Activated CD8-positive, alpha-beta memory T cell treated with anti-CD3 and anti-CD28 coated beads, Interleukin-2, amount 10 ng/mL, durations not matched to agents 7 days and 5 days (primary cell): Measurements from ENCODE around the gene PANX2. TPM values are rescaled to one million over a fixed set of nuclear protein-coding genes. Genes with fewer than 3 reads are reported as not detected.
"Not testable (repeated sequence)": the region's sequence is repeated elsewhere in the genome, so short reads cannot be mapped to it uniquely, and the experiment has no call there.

ENCODE experiments used
- ATAC-seq: fragments of 150-1000 bp; cut with Tn5 transposase; one replicate; pipeline ENCODE4 v1.10.0; 2021; ENCODE audit warnings: moderate library complexity
- CTCF ChIA-PET: fragments of 350-600 bp; sonication (Branson Sonifier 250); formaldehyde crosslinking; loops from one replicate; lab custom pipeline; 2021; ENCODE audit warnings: antibody characterized with exemption; lab: Charles Lee
- DNase-seq: peaks from one replicate; pipeline ENCODE4 v3.0.0-alpha.2; 2020
- H3K27ac Mint-ChIP-seq: one replicate; pipeline ENCODE4 v1.8.0; 2021; ENCODE audit warnings: mild to moderate bottlenecking, mixed read lengths
- H3K27me3 Mint-ChIP-seq: one replicate; pipeline ENCODE4 v1.8.0; 2021; ENCODE audit warnings: mixed read lengths
- H3K36me3 Mint-ChIP-seq: one replicate; pipeline ENCODE4 v1.8.0; 2021; ENCODE audit warnings: mild to moderate bottlenecking, mixed read lengths
- H3K4me1 Mint-ChIP-seq: one replicate; pipeline ENCODE4 v1.8.0; 2021; ENCODE audit warnings: mixed read lengths
- H3K4me3 Mint-ChIP-seq: one replicate; pipeline ENCODE4 v1.8.0; 2021; ENCODE audit warnings: mild to moderate bottlenecking, moderate library complexity, mixed read lengths
- H3K9me3 Mint-ChIP-seq: one replicate; pipeline ENCODE4 v1.8.0; 2022; ENCODE audit warnings: low read depth, mixed read lengths
- total RNA-seq, 2 experiments: library from RNA; stranded (reverse); gene quantifications; one replicate each; pipeline ENCODE4 v1.2.3, GENCODE V29; 2021

The PANX2 gene
- total RNA-seq, 2 experiments from 2014 or later, result 1.3 to 1.8 TPM

GRCh38 chr22:50151571-50152537, 18.7 kb upstream of the PANX2 start:
- ATAC-seq (no peak), DNase-seq (no peak)
- no peak overlapping the region for H3K27ac Mint-ChIP-seq
- H3K27me3 Mint-ChIP-seq, result peaks cover 5% of the 10 kb centered on the region
- CTCF ChIA-PET, result interaction anchor here (4.2 to 5.4 kb wide), 2 partner anchors 55 to 61 kb away, joined by 41 to 45 read pairs; no protein-coding TSS in a partner anchor
- H3K9me3 Mint-ChIP-seq, result no peaks in the 10 kb centered on the region
- H3K4me1 Mint-ChIP-seq, result peaks cover 7% of the 10 kb centered on the region
- no peaks in the 10 kb centered on the region for H3K36me3 Mint-ChIP-seq
- H3K4me3 Mint-ChIP-seq, result no peak overlapping the region

- Mint-ChIP-seq H3K36me3 (no peaks in the 10 kb centered on the region), H3K4me3 (no peak overlapping the region), H3K27me3 (peaks cover 18% of the 10 kb centered on the region), H3K9me3 (no peaks in the 10 kb centered on the region), H3K4me1 (peaks cover 6% of the 10 kb centered on the region), H3K27ac (no peak overlapping the region)
- CTCF ChIA-PET, result no interaction called here
- ATAC-seq (no peak), DNase-seq (no peak)
Observed at GRCh38 chr22:50153056-50153755, 17.3 kb upstream of the PANX2 start.

DNA sequence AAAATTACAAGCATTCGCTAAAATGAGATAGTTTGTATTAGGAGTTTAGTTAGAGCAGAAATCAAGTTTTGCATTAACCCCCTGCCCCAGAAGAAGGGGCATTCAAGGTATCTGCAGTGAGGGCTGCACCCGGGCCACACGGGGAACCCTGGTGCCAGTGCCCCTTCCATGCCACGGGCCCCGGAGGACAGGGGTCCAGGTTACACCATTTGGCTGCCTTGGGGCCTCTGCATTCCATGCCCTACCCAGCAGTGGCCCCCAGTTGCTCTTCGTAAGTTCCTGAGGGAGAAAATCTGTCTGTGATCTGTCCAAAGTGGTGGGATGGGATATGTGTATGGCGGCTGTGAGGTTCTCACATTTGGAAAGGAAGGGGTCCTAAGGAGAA, 16.8 kb upstream of the PANX2 start:
- no peaks in the 10 kb centered on the region for H3K9me3 Mint-ChIP-seq
- H3K4me1 Mint-ChIP-seq, result peaks cover 6% of the 10 kb centered on the region
- DNase-seq (no peak), ATAC-seq (no peak)
- H3K36me3 Mint-ChIP-seq, result no peaks in the 10 kb centered on the region
- CTCF ChIA-PET, result interaction anchor here (1.1 kb wide), 1 partner anchor 188 kb away, joined by 3 read pairs; no protein-coding TSS in a partner anchor
- peaks cover 23% of the 10 kb centered on the region for H3K27me3 Mint-ChIP-seq
- H3K27ac Mint-ChIP-seq, result no peak overlapping the region
- H3K4me3 Mint-ChIP-seq, result no peak overlapping the region

- H3K36me3 Mint-ChIP-seq, result no peaks in the 10 kb centered on the region
- CTCF ChIA-PET, result interaction anchor here (0.6 to 1.3 kb wide), 4 partner anchors 9 to 79 kb away, joined by 3 to 6 read pairs (median 4); partner anchors contain the start of gene MLC1
- no peaks in the 10 kb centered on the region for H3K4me1 Mint-ChIP-seq
- H3K27ac Mint-ChIP-seq, result no peak overlapping the region
- ATAC-seq (no peak), DNase-seq (no peak)
- peaks cover 31% of the 10 kb centered on the region for H3K27me3 Mint-ChIP-seq
- H3K4me3 Mint-ChIP-seq, result no peak overlapping the region
- no peaks in the 10 kb centered on the region for H3K9me3 Mint-ChIP-seq
Observed at GRCh38 chr22:50157709-50158375, 12.7 kb upstream of the PANX2 start.

- no peaks in the 10 kb centered on the region for H3K9me3 Mint-ChIP-seq
Observed at GRCh38 chr22:50160947-50161346, 9.6 kb upstream of the PANX2 start.

GRCh38 chr22:50161508-50162390, 8.8 kb upstream of the PANX2 start:
- no peak overlapping the region for H3K4me3 Mint-ChIP-seq
- H3K9me3 Mint-ChIP-seq, result no peaks in the 10 kb centered on the region
- DNase-seq (no peak), ATAC-seq (no peak)
- H3K4me1 Mint-ChIP-seq, result no peaks in the 10 kb centered on the region
- H3K27ac Mint-ChIP-seq, result no peak overlapping the region
- peaks cover 32% of the 10 kb centered on the region for H3K27me3 Mint-ChIP-seq
- no peaks in the 10 kb centered on the region for H3K36me3 Mint-ChIP-seq
- CTCF ChIA-PET, result no interaction called here

More at GRCh38 chr22:50160947-50161346, 9.6 kb upstream of the PANX2 start:
- Mint-ChIP-seq H3K27ac (no peak overlapping the region), H3K4me3 (no peak overlapping the region), H3K36me3 (no peaks in the 10 kb centered on the region), H3K4me1 (no peaks in the 10 kb centered on the region), H3K27me3 (peaks cover 32% of the 10 kb centered on the region)
- ATAC-seq (no peak), DNase-seq (no peak)
- CTCF ChIA-PET, result no interaction called here

DNA sequence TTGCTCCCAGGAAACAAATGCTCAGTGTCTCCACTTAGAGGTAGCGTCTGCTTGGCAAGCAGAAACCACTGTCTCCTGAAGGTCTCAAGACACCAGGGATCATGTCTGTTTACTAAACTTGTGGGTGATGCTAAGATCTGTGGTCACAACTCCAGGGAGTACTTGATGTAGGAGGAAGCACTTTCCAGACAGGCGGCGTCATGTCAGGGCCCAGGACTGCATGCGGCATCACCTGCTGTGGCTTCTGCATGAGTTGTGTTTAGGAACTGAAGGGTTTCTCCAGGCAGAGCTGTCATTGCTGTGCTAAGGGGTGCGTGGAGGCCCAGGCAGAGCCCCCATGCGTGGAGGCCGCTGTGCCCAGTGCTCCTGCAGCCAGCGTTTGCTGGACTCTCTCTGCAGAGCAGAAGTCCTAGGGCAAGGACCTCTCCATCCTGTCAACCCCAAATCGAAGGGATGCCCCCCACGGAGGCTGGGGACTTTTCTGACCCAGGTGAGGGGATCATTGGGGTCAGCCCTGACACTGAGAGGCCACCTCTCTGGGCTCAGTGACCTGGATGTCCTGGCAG, 8.1 kb upstream of the PANX2 start:
- CTCF ChIA-PET, result no interaction called here
- H3K27me3 Mint-ChIP-seq, result peaks cover 26% of the 10 kb centered on the region
- no peaks in the 10 kb centered on the region for H3K9me3 Mint-ChIP-seq
- ATAC-seq, result no peak
- H3K36me3 Mint-ChIP-seq, result no peaks in the 10 kb centered on the region
- no peak overlapping the region for H3K4me3 Mint-ChIP-seq
- H3K4me1 Mint-ChIP-seq, result no peaks in the 10 kb centered on the region
- DNase-seq, result no peak
- no peak overlapping the region for H3K27ac Mint-ChIP-seq

DNA sequence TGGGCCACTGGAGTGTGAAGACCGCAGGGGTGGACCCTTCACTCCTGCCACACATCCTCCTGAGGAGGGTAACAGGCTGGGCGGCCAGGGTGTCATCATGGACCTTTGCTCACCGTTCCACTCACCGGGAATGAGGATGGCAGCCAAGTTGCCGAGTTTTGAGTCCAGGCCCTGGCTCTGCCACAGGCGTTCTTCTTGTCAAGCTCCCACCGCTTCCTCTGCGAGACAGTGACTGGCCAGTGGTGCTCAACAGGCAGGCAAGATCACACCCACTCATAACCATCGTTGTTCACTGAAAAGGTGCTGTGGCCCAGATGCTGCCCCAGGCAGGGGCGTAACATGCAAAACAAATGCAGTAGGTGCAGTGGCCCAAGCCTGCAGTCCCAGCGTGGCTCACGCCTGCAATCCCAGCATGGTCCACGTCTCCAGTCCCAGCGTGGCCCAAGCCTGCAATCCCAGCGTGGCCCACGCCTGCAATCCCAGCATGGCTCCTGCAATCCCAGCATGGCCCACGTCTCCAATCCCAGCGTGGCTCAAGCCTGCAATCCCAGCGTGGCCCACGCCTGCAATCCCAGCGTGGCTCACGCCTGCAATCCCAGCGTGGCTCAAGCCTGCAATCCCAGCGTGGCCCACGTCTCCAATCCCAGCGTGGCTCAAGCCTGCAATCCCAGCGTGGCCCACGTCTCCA, 5.0 kb upstream of the PANX2 start:
- ATAC-seq, result no peak
- peaks cover 24% of the 10 kb centered on the region for H3K27me3 Mint-ChIP-seq
- no peak for DNase-seq
- no peak overlapping the region for H3K4me3 Mint-ChIP-seq
- no peak overlapping the region for H3K27ac Mint-ChIP-seq
- H3K9me3 Mint-ChIP-seq, result no peaks in the 10 kb centered on the region
- H3K4me1 Mint-ChIP-seq, result no peaks in the 10 kb centered on the region
- CTCF ChIA-PET, result no interaction called here
- no peaks in the 10 kb centered on the region for H3K36me3 Mint-ChIP-seq

- peaks cover 26% of the 10 kb centered on the region for H3K27me3 Mint-ChIP-seq
- no peak for ATAC-seq
- CTCF ChIA-PET, result interaction anchor here (1.0 to 1.6 kb wide), 2 partner anchors 18 to 22 kb away, joined by 3 to 5 read pairs; no protein-coding TSS in a partner anchor
- no peaks in the 10 kb centered on the region for H3K36me3 Mint-ChIP-seq
- no peak overlapping the region for H3K27ac Mint-ChIP-seq
- peaks cover 2% of the 10 kb centered on the region for H3K4me1 Mint-ChIP-seq
- DNase-seq, result no peak
- H3K9me3 Mint-ChIP-seq, result no peaks in the 10 kb centered on the region
- H3K4me3 Mint-ChIP-seq, result peak overlapping the region; percentile 25
Observed at GRCh38 chr22:50167689-50168489, 2.6 kb upstream of the PANX2 start.

DNA sequence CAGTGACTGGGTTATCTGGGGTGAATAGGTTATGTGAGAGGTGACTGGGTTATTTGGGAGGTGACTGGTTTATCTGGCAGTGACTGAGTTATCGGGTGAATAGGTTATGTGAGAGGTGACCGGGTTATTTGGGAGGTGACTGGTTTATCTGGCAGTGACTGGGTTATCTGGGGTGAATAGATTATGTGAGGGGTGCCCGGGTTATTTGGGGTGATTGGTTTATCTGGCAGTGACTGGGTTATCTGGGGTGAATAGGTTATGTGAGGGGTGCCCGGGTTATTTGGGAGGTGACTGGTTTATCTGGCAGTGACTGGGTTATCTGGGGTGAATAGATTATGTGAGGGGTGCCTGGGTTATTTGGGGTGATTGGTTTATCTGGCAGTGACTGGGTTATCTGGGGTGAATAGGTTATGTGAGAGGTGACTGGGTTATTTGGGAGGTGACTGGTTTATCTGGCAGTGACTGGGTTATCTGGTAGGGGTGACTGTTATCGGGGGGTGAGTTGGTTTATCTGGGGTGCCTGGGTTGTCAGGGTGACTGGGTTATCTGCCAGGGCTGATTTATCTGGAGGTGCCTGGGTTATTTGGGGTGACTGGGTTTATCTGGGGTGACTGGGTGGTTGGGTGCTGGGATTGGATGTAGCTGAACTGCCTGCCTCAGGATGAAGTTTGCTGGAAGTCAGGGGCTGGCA, 1.9 kb upstream of the PANX2 start:
- ATAC-seq, H3K36me3 Mint-ChIP-seq, DNase-seq, H3K4me1 Mint-ChIP-seq, H3K9me3 Mint-ChIP-seq, CTCF ChIA-PET: not testable (repeated sequence)
- peaks cover 25% of the 10 kb centered on the region for H3K27me3 Mint-ChIP-seq
- H3K4me3 Mint-ChIP-seq, result peak overlapping the region; percentile 39
- peak overlapping the region; percentile 33 for H3K27ac Mint-ChIP-seq
